Stimulated activated CD4-positive, alpha-beta T cell treated with anti-CD3 and anti-CD28 coated beads, TNF-alpha, amount 100 ng/mL, for 48 hours (primary cell): ENCODE results near the gene SPSB3.

ENCODE experiments used
- DNase-seq, 3 donors: peaks; one replicate each; pipeline ENCODE4 v3.0.0-alpha.2; 2020; ENCODE audit warnings: low read depth in 3 of 3

Gene SPSB3

GRCh38 chr16:1763521-1764511 lies 18.6 kb downstream of the SPSB3 start:
- DNase-seq: no peak

GRCh38 chr16:1762879-1763520 lies 19.4 kb downstream of the SPSB3 start:
- DNase-seq: no peak

- no peak for DNase-seq
Measured at GRCh38 chr16:1762196-1762878, 20.0 kb downstream of the SPSB3 start.

- DNase-seq: no peak
Measured at GRCh38 chr16:1761751-1762150, 20.6 kb downstream of the SPSB3 start.

- DNase-seq: no peak
Measured at GRCh38 chr16:1760911-1761310, 21.5 kb downstream of the SPSB3 start.

GRCh38 chr16:1759511-1759910 lies 22.9 kb downstream of the SPSB3 start:
- no peak for DNase-seq

GRCh38 chr16:1758923-1759322 lies 23.4 kb downstream of the SPSB3 start:
- DNase-seq: no peak

GRCh38 chr16:1757714-1758461 lies 24.5 kb downstream of the SPSB3 start:
- no peak for DNase-seq

GRCh38 chr16:1754204-1754603 lies 28.2 kb downstream of the SPSB3 start:
- DNase-seq: no peak

GRCh38 chr16:1752853-1753252 lies 29.5 kb downstream of the SPSB3 start:
- no peak for DNase-seq

GRCh38 chr16:1751946-1752345 lies 30.4 kb downstream of the SPSB3 start:
- DNase-seq: no peak

GRCh38 chr16:1749152-1750117 lies 32.9 kb downstream of the SPSB3 start:
- no peak for DNase-seq

- DNase-seq: no peak
Measured at GRCh38 chr16:1747934-1748333, 34.4 kb downstream of the SPSB3 start.

- no peak for DNase-seq
Measured at GRCh38 chr16:1746693-1747195, 35.6 kb downstream of the SPSB3 start.

- DNase-seq: no peak
Measured at GRCh38 chr16:1745900-1746692, 36.3 kb downstream of the SPSB3 start.

GRCh38 chr16:1745181-1745899 lies 37.0 kb downstream of the SPSB3 start:
- DNase-seq: no peak

- no peak for DNase-seq
Measured at GRCh38 chr16:1744338-1744840, 38.0 kb downstream of the SPSB3 start.
